IMR-90 (cell line): Measurements from ENCODE around the gene COPS7A. TPM values are rescaled to one million over a fixed set of nuclear protein-coding genes. Genes with fewer than 3 reads are reported as not detected.

Experiments used
- ATAC-seq: fragments of 200-7000 bp; cut with Tn5 transposase; 2 replicates; pipeline ENCODE4 v1.9.1; 2020; ENCODE audit warnings: low read depth, mild to moderate bottlenecking, moderate library complexity
- BruUV-seq: library from RNA; stranded (reverse); fragments of 400-500 nt; replicated peaks from 2 replicates; lab custom pipeline; 2021; lab: Mats Ljungman, UMichigan
- CTCF ChIA-PET: fragments of 300-600 bp; formaldehyde crosslinking; extraction: SDS; loops from one replicate; lab custom pipeline; 2021; ENCODE audit warnings: antibody characterized with exemption; lab: Yijun Ruan, JAX
- POLR2A ChIA-PET: fragments of 300-600 bp; sonication (Branson Sonifier 250); formaldehyde crosslinking; loops from one replicate; lab custom pipeline; 2022; ENCODE audit warnings: antibody characterized with exemption; ENCODE audit not compliant: unreplicated experiment; lab: Charles Lee
- DNase-seq: peaks from one replicate; pipeline ENCODE4 v3.0.0; 2013
- H2AFZ ChIP-seq: replicated peaks from 2 replicates; pipeline ENCODE3; 2013; ENCODE audit warnings: low read length, mild to moderate bottlenecking; ENCODE audit not compliant: poor library complexity
- H2AK5ac ChIP-seq: 2 replicates; pipeline ENCODE4 v1.6.1; 2013; ENCODE audit warnings: low read depth, low read length, inconsistent platforms
- H2AK9ac ChIP-seq: replicated peaks from 2 replicates; pipeline ENCODE3; 2013; ENCODE audit warnings: mild to moderate bottlenecking, low read depth, low read length, moderate library complexity; ENCODE audit not compliant: poor library complexity
- H2BK120ac ChIP-seq: 2 replicates; pipeline ENCODE4 v1.6.1; 2013; ENCODE audit warnings: low read depth, low read length, inconsistent platforms
- H2BK15ac ChIP-seq: 3 replicates; pipeline ENCODE4 v1.6.1; 2013; ENCODE audit warnings: low read depth, low read length, inconsistent platforms
- H2BK20ac ChIP-seq: 2 replicates; pipeline ENCODE4 v1.6.1; 2013; ENCODE audit warnings: low read depth, mild to moderate bottlenecking, inconsistent platforms, low read length, moderate library complexity
- H2BK5ac ChIP-seq: 2 replicates; pipeline ENCODE4 v1.6.1; 2013; ENCODE audit warnings: mild to moderate bottlenecking, low read depth, low read length, inconsistent platforms; ENCODE audit not compliant: poor library complexity, severe bottlenecking
- H3K14ac ChIP-seq: replicated peaks from 2 replicates; pipeline ENCODE4 v1.6.1; 2013; ENCODE audit warnings: low read depth, low read length, inconsistent platforms
- H3K18ac ChIP-seq: 2 replicates; pipeline ENCODE4 v1.6.1; 2013; ENCODE audit warnings: low read depth, low read length, control low read depth
- H3K23ac ChIP-seq: 2 replicates; pipeline ENCODE4 v1.6.1; 2013; ENCODE audit warnings: low read depth, low read length, inconsistent platforms
- H3K27ac ChIP-seq: 2 replicates; pipeline ENCODE4 v1.5.1; 2013; ENCODE audit warnings: mild to moderate bottlenecking, control low read depth, low read length; ENCODE audit not compliant: insufficient read depth
- H3K27me3 ChIP-seq: 2 replicates; pipeline ENCODE4 v1.6.1; 2013; ENCODE audit warnings: low read length; ENCODE audit not compliant: control insufficient read depth, insufficient read depth
- H3K36me3 ChIP-seq: 2 replicates; pipeline ENCODE4 v1.6.1; 2013; ENCODE audit warnings: low read length, mixed read lengths; ENCODE audit not compliant: control insufficient read depth, insufficient read depth
- H3K4ac ChIP-seq: 2 replicates; pipeline ENCODE4 v1.6.1; 2013; ENCODE audit warnings: low read depth, low read length, inconsistent platforms
- H3K4me1 ChIP-seq: 2 replicates; pipeline ENCODE4 v1.6.1; 2013; ENCODE audit warnings: low read length, mixed read lengths; ENCODE audit not compliant: control insufficient read depth, insufficient read depth
- H3K4me2 ChIP-seq: 2 replicates; pipeline ENCODE4 v1.6.1; 2013; ENCODE audit warnings: low read depth, mild to moderate bottlenecking, control low read depth, low read length, moderate library complexity
- H3K4me3 ChIP-seq: 2 replicates; pipeline ENCODE4 v1.5.1; 2013; ENCODE audit warnings: low read depth, mild to moderate bottlenecking, control low read depth, low read length, moderate library complexity; ENCODE audit not compliant: insufficient read depth
- H3K56ac ChIP-seq: 2 replicates; pipeline ENCODE4 v1.6.1; 2013; ENCODE audit warnings: low read length, inconsistent platforms; ENCODE audit not compliant: insufficient read depth; ENCODE audit errors: extremely low read depth
- H3K79me1 ChIP-seq, 2 experiments: 2 replicates each; pipeline ENCODE4 v1.6.1; 2013; ENCODE audit warnings: low read length in 2 of 2, inconsistent platforms in 1 of 2, low read depth in 1 of 2
- H3K9ac ChIP-seq: 2 replicates; pipeline ENCODE4 v1.6.1; 2013; ENCODE audit warnings: low read depth, low read length, control low read depth
- H3K9me1 ChIP-seq: 2 replicates; pipeline ENCODE4 v1.6.1; 2013; ENCODE audit warnings: low read length, inconsistent platforms; ENCODE audit not compliant: insufficient read depth
- H3K9me3 ChIP-seq: 2 replicates; pipeline ENCODE4 v1.6.1; 2013; ENCODE audit warnings: low read length; ENCODE audit not compliant: control insufficient read depth, insufficient read depth
- H4K20me1 ChIP-seq: 2 replicates; pipeline ENCODE4 v1.6.1; 2013; ENCODE audit warnings: low read length, inconsistent platforms; ENCODE audit not compliant: insufficient read depth
- H4K5ac ChIP-seq: 2 replicates; pipeline ENCODE4 v1.6.1; 2013; ENCODE audit warnings: mild to moderate bottlenecking, low read depth, low read length, control low read depth
- H4K8ac ChIP-seq, 2 experiments: 2 replicates each; pipeline ENCODE4 v1.6.1; 2013; ENCODE audit warnings: low read depth in 2 of 2, low read length in 2 of 2, control low read depth in 1 of 2, inconsistent platforms in 1 of 2
- H4K91ac ChIP-seq: 2 replicates; pipeline ENCODE4 v1.6.1; 2013; ENCODE audit warnings: low read depth, low read length, inconsistent platforms; ENCODE audit not compliant: insufficient read depth
- BHLHE40 ChIP-seq: fragments of 150-350 bp; IDR thresholded peaks from 2 replicates; pipeline ENCODE4 v1.6.1; 2016; ENCODE audit warnings: mild to moderate bottlenecking, low read depth, low read length
- FOS ChIP-seq: fragments of 150-350 bp; IDR thresholded peaks from 2 replicates; pipeline ENCODE4 v1.6.1; 2016; ENCODE audit warnings: low read depth, low read length
- MXI1 ChIP-seq: IDR thresholded peaks from 2 replicates; pipeline ENCODE4 v1.6.1; 2012; ENCODE audit warnings: low read depth, mild to moderate bottlenecking, low read length, moderate library complexity, borderline replicate concordance
- NFE2L2 ChIP-seq: fragments of 150-350 bp; IDR thresholded peaks from 2 replicates; pipeline ENCODE4 v1.6.1; 2016; ENCODE audit warnings: low read depth, mild to moderate bottlenecking, low read length
- POLR2A ChIP-seq: IDR thresholded peaks from 2 replicates; pipeline ENCODE4 v1.6.1; 2012; ENCODE audit warnings: mild to moderate bottlenecking, low read depth, low read length
- RCOR1 ChIP-seq: IDR thresholded peaks from 2 replicates; pipeline ENCODE4 v1.6.1; 2012; ENCODE audit warnings: mild to moderate bottlenecking, low read length, improper control_type of control experiment; ENCODE audit not compliant: insufficient replicate concordance
- RFX5 ChIP-seq: IDR thresholded peaks from 2 replicates; pipeline ENCODE4 v1.8.0; 2012; ENCODE audit warnings: low read depth, mild to moderate bottlenecking, low read length, moderate library complexity
- WGBS, 2 experiments: methylation state at CpG; one replicate each; pipeline versions ENCODE4 v1.1.5 to v1.1.7; 2013; ENCODE audit warnings: missing lambda C conversion rate in 2 of 2; ENCODE audit not compliant: insufficient read length in 1 of 2; ENCODE audit errors: extremely low coverage in 2 of 2; 5-methylcytosine and 5-hydroxymethylcytosine counted together
- dilution Hi-C: fragments of 300-500 bp; cut with HindIII; formaldehyde crosslinking; loops from one replicate; pipeline ENCODE4 v1.14.3; 2018; ENCODE audit warnings: low sequenced_read_pairs; ENCODE audit not compliant: unreplicated experiment
- in situ Hi-C: fragments of 300-500 bp; cut with MboI; formaldehyde crosslinking; loops from 3 replicates; pipeline ENCODE4 v1.14.3; 2019; ENCODE audit warnings: low sequenced_read_pairs, inconsistent platforms, mixed read lengths
- intact Hi-C: fragments of 100-400 bp; cut with micrococcal nuclease; formaldehyde crosslinking; loops from 2 replicates; pipeline ENCODE4 v1.10.0; 2022
- polyA plus RNA-seq, 3 experiments: library from polyadenylated mRNA; depleted of rRNA; stranded (reverse); fragments of >200 nt; gene quantifications; 2 replicates each; pipeline ENCODE4 v1.2.3, GENCODE V29; 2012; ENCODE audit warnings: low replicate concordance in 1 of 3
- total RNA-seq: library from RNA; depleted of rRNA; stranded (reverse); fragments of >200 nt; gene quantifications from 2 replicates; pipeline ENCODE4 v1.2.3, GENCODE V29; 2012

Gene COPS7A
- total and polyA plus RNA-seq, 2 of the 4 experiments (the other 2 are of a cell fraction): 58.8 to 135 TPM

DNA sequence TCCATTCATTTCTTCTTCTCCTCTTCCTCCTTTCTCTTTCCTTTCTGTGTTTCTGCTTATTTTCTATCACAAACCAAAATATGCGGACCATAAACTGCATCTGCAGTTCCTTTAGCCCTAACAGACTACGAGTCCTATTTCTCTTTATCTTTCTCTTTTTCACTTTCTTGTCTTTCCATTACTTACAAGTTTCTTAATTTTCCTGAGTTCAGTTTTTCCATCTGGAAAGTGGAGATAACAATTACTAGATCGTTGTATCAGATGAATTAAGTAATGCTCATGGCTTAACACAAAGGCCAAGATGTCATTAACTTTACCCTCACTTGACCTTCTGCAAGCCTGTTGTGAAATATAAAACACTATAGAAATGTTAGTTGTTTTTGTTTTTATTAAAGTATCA, 983 bp upstream of the COPS7A start:
- Histone ChIP-seq H2AFZ (no peak overlapping the region), H4K5ac (no peak overlapping the region), H4K8ac (peak overlapping the region; percentile 69 to 98; a peak in 2 of 4 replicates), H4K20me1 (no peaks in the 10 kb centered on the region), H3K4ac (no peak overlapping the region), H2BK15ac (no peak overlapping the region), H3K23ac (no peak overlapping the region), H2BK120ac (no peak overlapping the region), H3K4me3 (no peak overlapping the region), H3K18ac (no peak overlapping the region), H3K36me3 (peaks cover 5% of the 10 kb centered on the region; the same call in 1 of the 2 replicates), H3K4me1 (0 out of 2 replicates have a peak, but pooled peaks cover 2% of the 10 kb centered on the region), H3K9me3 (no peaks in the 10 kb centered on the region), H2BK20ac (no peak overlapping the region), H4K91ac (no peak overlapping the region), H3K9ac (no peak overlapping the region), H3K79me1 (peaks cover 25 to 30% of the 10 kb centered on the region in 2 experiments), H3K4me2 (no peak overlapping the region), H3K56ac (no peak overlapping the region), H3K27me3 (no peaks in the 10 kb centered on the region), H3K9me1 (peaks cover 2% of the 10 kb centered on the region; the same call in 1 of the 2 replicates), H2BK5ac (no peak overlapping the region), H2AK9ac (no peak overlapping the region), H3K14ac (no peak overlapping the region), H3K27ac (no peak overlapping the region), H2AK5ac (no peak overlapping the region)
- POLR2A ChIA-PET: interaction anchor here (1.8 kb wide), 1 partner anchor 8 kb away, joined by 4 read pairs; no protein-coding TSS in a partner anchor
- intact Hi-C loops: no loop called here
- CTCF ChIA-PET: no interaction called here
- ATAC-seq (no peak), DNase-seq (no peak)
- in situ Hi-C loops: no loop called here
- no peak for TF ChIP-seq RFX5
- TF ChIP-seq POLR2A: no peak
- TF ChIP-seq RCOR1: no peak
- no peak for TF ChIP-seq FOS
- no peak for TF ChIP-seq NFE2L2
- TF ChIP-seq BHLHE40: no peak
- TF ChIP-seq MXI1: no peak
- no TSS peak for BruUV-seq
- no CpG with 5 or more reads among the region's 3 CpGs for WGBS, 2 experiments
- dilution Hi-C loops: no loop called here
